HG03039 (cell line): ENCODE measurements around the gene WWOX.
"Not testable (repeated sequence)": the region's sequence is repeated elsewhere in the genome, so short reads cannot be mapped to it uniquely, and the experiment has no call there.

Source experiments
- ATAC-seq: cut with Tn5 transposase; IDR thresholded peaks from one replicate; pipeline ENCODE4 v1.9.1; 2021; ENCODE audit warnings: mild to moderate bottlenecking, moderate library complexity; ENCODE audit not compliant: unreplicated experiment

Gene WWOX

GRCh38 chr16:78594191-78594590, 494.7 kb downstream of the WWOX start:
- no peak for ATAC-seq

GRCh38 chr16:78596348-78596995, 497.0 kb downstream of the WWOX start:
- ATAC-seq, result no peak

- ATAC-seq, result no peak
These were observed 497.6 kb downstream of the WWOX start for GRCh38 chr16:78596996-78597422.

GRCh38 chr16:78597809-78598570, 498.5 kb downstream of the WWOX start:
- no peak for ATAC-seq

GRCh38 chr16:78599271-78599670, 499.8 kb downstream of the WWOX start:
- ATAC-seq, result no peak

GRCh38 chr16:78604423-78605062, 505.1 kb downstream of the WWOX start:
- ATAC-seq, result not testable (repeated sequence)

- no peak for ATAC-seq
These were observed 506.2 kb downstream of the WWOX start for GRCh38 chr16:78605548-78606101.

- ATAC-seq, result no peak
These were observed 507.1 kb downstream of the WWOX start for GRCh38 chr16:78606545-78606944.

GRCh38 chr16:78607022-78607421, 507.6 kb downstream of the WWOX start:
- no peak for ATAC-seq

GRCh38 chr16:78607465-78607864, 508.0 kb downstream of the WWOX start:
- ATAC-seq, result no peak

- no peak for ATAC-seq
These were observed 508.9 kb downstream of the WWOX start for GRCh38 chr16:78608305-78608776.

GRCh38 chr16:78609402-78610274, 510.2 kb downstream of the WWOX start:
- no peak for ATAC-seq

- ATAC-seq, result no peak
These were observed 511.9 kb downstream of the WWOX start for GRCh38 chr16:78611318-78611717.

- no peak for ATAC-seq
These were observed 520.4 kb downstream of the WWOX start for GRCh38 chr16:78619811-78620210.

- no peak for ATAC-seq
These were observed 520.8 kb downstream of the WWOX start for GRCh38 chr16:78620291-78620690.

- ATAC-seq, result no peak
These were observed 524.3 kb downstream of the WWOX start for GRCh38 chr16:78623796-78624195.

GRCh38 chr16:78624366-78624765, 524.9 kb downstream of the WWOX start:
- no peak for ATAC-seq

- no peak for ATAC-seq
These were observed 529.1 kb downstream of the WWOX start for GRCh38 chr16:78628461-78629045.

GRCh38 chr16:78629173-78629572, 529.7 kb downstream of the WWOX start:
- ATAC-seq, result no peak

GRCh38 chr16:78630102-78630501, 530.6 kb downstream of the WWOX start:
- no peak for ATAC-seq
